GM12872 (cell line): ENCODE measurements around the gene FAM168B.

ENCODE experiments used
- CTCF ChIP-seq: IDR thresholded peaks from 3 replicates; pipeline ENCODE4 v1.5.1; 2011; ENCODE audit warnings: low read depth, mild to moderate bottlenecking, low read length, moderate library complexity; ENCODE audit not compliant: insufficient read depth

Gene FAM168B

GRCh38 chr2:131029812-131030211 is 63.4 kb downstream of the FAM168B start:
- TF ChIP-seq CTCF: no peak

GRCh38 chr2:131027566-131028528 is 65.4 kb downstream of the FAM168B start:
- TF ChIP-seq CTCF: no peak

GRCh38 chr2:131026919-131027318 is 66.3 kb downstream of the FAM168B start:
- no peak for TF ChIP-seq CTCF

- no peak for TF ChIP-seq CTCF
Observed at GRCh38 chr2:131023758-131024157, 69.5 kb downstream of the FAM168B start.

GRCh38 chr2:131022731-131023130 is 70.5 kb downstream of the FAM168B start:
- TF ChIP-seq CTCF: no peak

- TF ChIP-seq CTCF: no peak
Observed at GRCh38 chr2:131016826-131017741, 76.2 kb downstream of the FAM168B start.

- TF ChIP-seq CTCF: no peak
Observed at GRCh38 chr2:131015764-131016163, 77.5 kb downstream of the FAM168B start.
